ENCODE results near the gene SEL1L3. TPM values are rescaled to one million over a fixed set of nuclear protein-coding genes. Genes with fewer than 3 reads are reported as not detected.

The SEL1L3 gene
- total and polyA plus RNA-seq, 11 donors: 1.1 to 20.7 (median 3.6) TPM

DNA sequence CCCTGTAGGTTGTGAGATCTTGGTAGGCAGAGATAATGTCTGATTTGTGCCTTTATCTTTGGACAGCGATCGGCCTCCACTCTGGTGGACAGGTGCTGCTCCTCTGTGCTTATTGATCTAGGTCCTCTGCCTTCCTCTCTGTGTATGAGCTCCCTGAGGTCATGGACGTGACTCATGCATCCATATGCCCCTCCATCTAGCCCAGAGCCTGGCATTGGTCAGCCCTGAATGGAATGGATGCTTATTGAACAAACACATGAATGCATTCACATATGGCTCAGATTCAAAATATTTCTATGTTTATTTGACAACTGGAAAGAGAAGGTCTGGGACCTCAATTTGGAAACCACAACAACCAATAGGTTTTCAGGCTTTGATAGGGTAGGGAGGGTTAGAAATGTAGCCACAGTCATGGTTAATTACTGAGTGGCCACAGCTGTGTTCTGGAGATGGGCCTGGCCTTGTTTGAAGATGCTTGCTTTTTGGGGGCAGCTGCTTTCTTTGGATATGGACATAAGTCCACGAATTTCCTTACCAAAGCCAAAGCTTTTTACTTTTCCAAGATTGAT, 76.2 kb downstream of the SEL1L3 start:
- 84 to 95% (median 91%) methylated on average over 4 of the region's 4 CpGs for WGBS, 4 donors
- Histone ChIP-seq H3K4me1 (peaks cover 0 to 10% (median 0%) of the 10 kb centered on the region in 12 donors), H3K4me3 (no peak overlapping the region), H3K9me3 (no peaks in the 10 kb centered on the region), H3K27me3 (no peaks in the 10 kb centered on the region), H3K36me3 (peaks cover 0 to 26% (median 0%) of the 10 kb centered on the region in 9 donors), H3K27ac (no peak overlapping the region)
- intact Hi-C loops (cut with DNase I): no loop called here
- DNase-seq (no peak), ATAC-seq (no peak)
- TF ChIP-seq POLR2A (IDR thresholded peaks at IDR 0.05): no peak
- TF ChIP-seq, protein P1, sequence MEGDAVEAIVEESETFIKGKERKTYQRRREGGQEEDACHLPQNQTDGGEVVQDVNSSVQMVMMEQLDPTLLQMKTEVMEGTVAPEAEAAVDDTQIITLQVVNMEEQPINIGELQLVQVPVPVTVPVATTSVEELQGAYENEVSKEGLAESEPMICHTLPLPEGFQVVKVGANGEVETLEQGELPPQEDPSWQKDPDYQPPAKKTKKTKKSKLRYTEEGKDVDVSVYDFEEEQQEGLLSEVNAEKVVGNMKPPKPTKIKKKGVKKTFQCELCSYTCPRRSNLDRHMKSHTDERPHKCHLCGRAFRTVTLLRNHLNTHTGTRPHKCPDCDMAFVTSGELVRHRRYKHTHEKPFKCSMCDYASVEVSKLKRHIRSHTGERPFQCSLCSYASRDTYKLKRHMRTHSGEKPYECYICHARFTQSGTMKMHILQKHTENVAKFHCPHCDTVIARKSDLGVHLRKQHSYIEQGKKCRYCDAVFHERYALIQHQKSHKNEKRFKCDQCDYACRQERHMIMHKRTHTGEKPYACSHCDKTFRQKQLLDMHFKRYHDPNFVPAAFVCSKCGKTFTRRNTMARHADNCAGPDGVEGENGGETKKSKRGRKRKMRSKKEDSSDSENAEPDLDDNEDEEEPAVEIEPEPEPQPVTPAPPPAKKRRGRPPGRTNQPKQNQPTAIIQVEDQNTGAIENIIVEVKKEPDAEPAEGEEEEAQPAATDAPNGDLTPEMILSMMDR (IDR thresholded peaks at IDR 0.05): no peak

DNA sequence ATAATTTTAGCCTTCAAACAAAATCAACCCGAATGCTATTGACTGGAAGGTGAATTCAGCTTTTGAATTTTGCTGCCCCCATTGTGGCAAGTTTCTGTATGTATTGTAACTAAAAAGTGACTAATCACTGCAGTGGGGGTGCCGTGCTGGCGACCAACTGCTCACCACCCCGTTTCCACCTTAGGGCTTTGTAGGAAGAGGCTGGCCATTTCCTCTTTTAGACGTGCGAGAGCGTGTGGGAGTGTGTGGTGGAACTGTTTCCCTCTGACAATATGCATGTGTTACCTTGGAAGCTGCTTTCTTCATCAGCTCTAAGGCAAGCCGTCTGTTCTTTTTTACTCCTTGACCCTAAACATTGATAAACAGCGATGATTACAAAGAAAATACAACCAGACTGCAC, 78.8 kb downstream of the SEL1L3 start:
- Histone ChIP-seq H3K4me1 (peaks cover 0 to 10% (median 0%) of the 10 kb centered on the region in 12 donors), H3K27ac (no peak overlapping the region), H3K4me3 (no peak overlapping the region), H3K36me3 (peaks cover 0 to 45% (median 0%) of the 10 kb centered on the region in 9 donors), H3K9me3 (no peaks in the 10 kb centered on the region), H3K27me3 (no peaks in the 10 kb centered on the region)
- ATAC-seq (no peak), DNase-seq (no peak)
- WGBS, 4 donors: 41 to 46% (median 43%) methylated on average over 9 of the region's 9 CpGs
- intact Hi-C loops (cut with DNase I): no loop called here
- TF ChIP-seq, protein P1 (IDR thresholded peaks at IDR 0.05): no peak
- TF ChIP-seq POLR2A (IDR thresholded peaks at IDR 0.05): no peak

DNA sequence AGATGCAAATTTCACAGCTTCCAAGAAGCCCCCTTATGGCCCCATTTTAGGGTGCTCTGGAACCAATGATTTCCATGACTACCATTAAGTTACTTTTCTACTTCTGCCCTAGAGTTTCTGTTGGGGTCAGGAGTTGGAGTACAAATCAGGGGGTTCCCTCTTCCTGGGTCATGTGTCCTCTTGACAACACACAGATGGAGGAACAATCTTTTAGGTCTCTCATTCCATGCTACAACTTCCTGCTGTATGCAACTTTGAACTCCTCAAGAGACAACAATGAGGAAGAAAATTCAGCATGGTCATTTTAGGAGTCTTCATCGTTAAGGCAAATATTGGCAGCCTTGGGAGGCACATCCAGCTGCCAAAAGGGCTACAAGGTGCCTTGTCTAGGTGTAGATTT, 79.7 kb downstream of the SEL1L3 start:
- WGBS, 4 donors: 67 to 86% (median 80%) methylated on average over 1 of the region's 1 CpG
- intact Hi-C loops (cut with DNase I): no loop called here

DNA sequence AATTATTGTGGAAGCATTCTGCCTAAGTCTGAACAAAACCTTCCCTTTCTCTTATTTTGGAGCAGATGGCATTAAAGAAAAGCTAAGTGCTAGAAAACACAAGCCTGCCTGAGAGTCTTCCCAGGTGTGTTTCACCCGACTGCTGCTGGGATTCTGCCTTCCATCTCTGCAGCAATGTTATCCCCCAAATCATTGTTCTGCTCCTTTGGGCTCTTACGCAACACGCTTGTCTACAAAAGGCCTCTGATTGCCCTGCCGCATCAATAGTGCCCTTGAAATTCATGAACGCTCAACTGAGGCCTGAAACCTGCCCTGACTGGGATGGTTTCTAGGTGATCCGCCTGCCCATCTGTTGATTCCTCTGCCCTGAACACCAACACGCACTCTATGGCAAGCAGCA, 80.3 kb downstream of the SEL1L3 start:
- 82 to 97% (median 85%) methylated on average over 7 of the region's 7 CpGs for WGBS, 4 donors
- DNase-seq (no peak), ATAC-seq (no peak)
- H3K9me3 ChIP-seq: peaks cover 0 to 4% (median 0%) of the 10 kb centered on the region in 12 donors
- TF ChIP-seq, protein P1 (IDR thresholded peaks at IDR 0.05): no peak
- TF ChIP-seq POLR2A (IDR thresholded peaks at IDR 0.05): no peak
- intact Hi-C loops (cut with DNase I): no loop called here
- no peak overlapping the region for H3K4me3 ChIP-seq
- peaks cover 0 to 50% (median 0%) of the 10 kb centered on the region in 9 donors for H3K36me3 ChIP-seq
- H3K27ac ChIP-seq: no peak overlapping the region
- H3K27me3 ChIP-seq: no peaks in the 10 kb centered on the region
- H3K4me1 ChIP-seq: peaks cover 0 to 10% (median 0%) of the 10 kb centered on the region in 12 donors

More for the DNA sequence above, 79.7 kb downstream of the SEL1L3 start:
- peaks cover 0 to under 1% (median 0%) of the 10 kb centered on the region in 12 donors for H3K9me3 ChIP-seq
- no peak overlapping the region for H3K27ac ChIP-seq
- peaks cover 0 to 10% (median 0%) of the 10 kb centered on the region in 12 donors for H3K4me1 ChIP-seq
- TF ChIP-seq POLR2A (IDR thresholded peaks at IDR 0.05): no peak
- TF ChIP-seq, protein P1 (IDR thresholded peaks at IDR 0.05): no peak
- DNase-seq: no peak
- ATAC-seq: no peak
- no peaks in the 10 kb centered on the region for H3K27me3 ChIP-seq
- H3K4me3 ChIP-seq: no peak overlapping the region
- peaks cover 0 to 49% (median 0%) of the 10 kb centered on the region in 9 donors for H3K36me3 ChIP-seq
